ENCODE measurements around the gene PDE10A.

PDE10A gene

DNA sequence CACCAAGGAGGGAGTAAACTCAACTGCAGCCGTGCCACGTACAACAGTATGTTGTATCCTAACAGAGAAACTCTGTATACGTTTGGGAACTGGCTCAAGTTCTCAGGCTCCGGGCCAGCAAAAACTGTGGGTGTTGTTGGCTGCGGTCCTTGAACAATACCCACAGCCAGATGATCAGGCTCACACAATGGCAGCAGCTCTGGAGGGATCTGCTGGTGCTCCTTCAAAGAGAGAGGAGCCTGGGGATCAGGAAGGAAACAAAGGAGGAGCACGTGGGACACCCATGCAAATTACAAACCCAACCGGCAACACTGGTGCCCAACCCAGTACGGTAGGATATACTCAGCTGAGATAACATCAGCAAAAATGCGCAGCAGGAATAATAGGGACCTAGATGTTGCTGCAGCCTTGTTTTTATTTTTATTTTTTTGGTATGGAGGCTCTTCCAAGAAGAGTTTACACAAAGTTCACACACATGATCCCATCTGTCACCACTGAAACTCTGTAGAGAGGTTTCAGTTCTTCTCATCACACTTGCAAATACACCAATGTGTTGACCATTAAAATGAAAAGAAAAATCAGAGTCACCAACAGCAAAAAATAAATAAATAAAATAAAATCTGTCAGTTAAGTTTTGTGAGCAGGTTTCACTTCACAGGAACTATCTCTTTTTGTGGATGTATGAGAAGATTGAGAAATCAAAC lies 41.2 kb upstream of the PDE10A start:
- H3K4me1 ChIP-seq (ENCODE audit: insufficient read depth, poor library complexity, severe bottlenecking), result no peaks in the 10 kb centered on the region
- H3K27me3 ChIP-seq (ENCODE audit: insufficient read depth, poor library complexity, severe bottlenecking), result no peaks in the 10 kb centered on the region
- H3K27ac ChIP-seq (ENCODE audit: poor library complexity, severe bottlenecking), result no peak overlapping the region
- H3K4me3 ChIP-seq (ENCODE audit: severe bottlenecking), result no peak overlapping the region
- H3K36me3 ChIP-seq (ENCODE audit: low read depth), result no peaks in the 10 kb centered on the region
- H3K9me3 ChIP-seq (ENCODE audit: severe bottlenecking), result no peaks in the 10 kb centered on the region
- TF ChIP-seq, protein P1, sequence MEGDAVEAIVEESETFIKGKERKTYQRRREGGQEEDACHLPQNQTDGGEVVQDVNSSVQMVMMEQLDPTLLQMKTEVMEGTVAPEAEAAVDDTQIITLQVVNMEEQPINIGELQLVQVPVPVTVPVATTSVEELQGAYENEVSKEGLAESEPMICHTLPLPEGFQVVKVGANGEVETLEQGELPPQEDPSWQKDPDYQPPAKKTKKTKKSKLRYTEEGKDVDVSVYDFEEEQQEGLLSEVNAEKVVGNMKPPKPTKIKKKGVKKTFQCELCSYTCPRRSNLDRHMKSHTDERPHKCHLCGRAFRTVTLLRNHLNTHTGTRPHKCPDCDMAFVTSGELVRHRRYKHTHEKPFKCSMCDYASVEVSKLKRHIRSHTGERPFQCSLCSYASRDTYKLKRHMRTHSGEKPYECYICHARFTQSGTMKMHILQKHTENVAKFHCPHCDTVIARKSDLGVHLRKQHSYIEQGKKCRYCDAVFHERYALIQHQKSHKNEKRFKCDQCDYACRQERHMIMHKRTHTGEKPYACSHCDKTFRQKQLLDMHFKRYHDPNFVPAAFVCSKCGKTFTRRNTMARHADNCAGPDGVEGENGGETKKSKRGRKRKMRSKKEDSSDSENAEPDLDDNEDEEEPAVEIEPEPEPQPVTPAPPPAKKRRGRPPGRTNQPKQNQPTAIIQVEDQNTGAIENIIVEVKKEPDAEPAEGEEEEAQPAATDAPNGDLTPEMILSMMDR (IDR thresholded peaks at IDR 0.05; ENCODE audit: poor library complexity, severe bottlenecking), result no peak
- DNase-seq (ENCODE audit: low spot score) (no peak), ATAC-seq (ENCODE audit: low read depth) (no peak)

DNA sequence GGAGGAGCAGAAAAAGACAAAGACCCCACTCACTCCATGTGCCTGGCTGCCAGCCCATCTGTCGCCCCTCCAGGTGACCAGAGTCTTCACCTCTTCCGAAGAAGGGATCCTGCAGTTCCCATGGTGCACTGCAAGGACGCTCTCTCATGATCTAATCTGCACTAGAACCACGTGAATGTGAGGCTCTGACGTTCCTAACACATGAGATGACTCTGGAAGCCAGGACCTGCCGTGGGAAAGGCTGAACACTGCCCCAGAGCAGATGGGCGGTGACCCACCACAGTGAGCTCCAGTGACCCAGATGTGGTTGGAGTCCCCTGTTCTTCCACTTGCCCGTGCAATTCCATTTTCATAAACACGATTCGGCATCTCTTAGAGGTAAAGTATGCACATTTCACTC lies 39.6 kb upstream of the PDE10A start:
- peaks cover 2% of the 10 kb centered on the region for H3K9me3 ChIP-seq (ENCODE audit: severe bottlenecking)

DNA sequence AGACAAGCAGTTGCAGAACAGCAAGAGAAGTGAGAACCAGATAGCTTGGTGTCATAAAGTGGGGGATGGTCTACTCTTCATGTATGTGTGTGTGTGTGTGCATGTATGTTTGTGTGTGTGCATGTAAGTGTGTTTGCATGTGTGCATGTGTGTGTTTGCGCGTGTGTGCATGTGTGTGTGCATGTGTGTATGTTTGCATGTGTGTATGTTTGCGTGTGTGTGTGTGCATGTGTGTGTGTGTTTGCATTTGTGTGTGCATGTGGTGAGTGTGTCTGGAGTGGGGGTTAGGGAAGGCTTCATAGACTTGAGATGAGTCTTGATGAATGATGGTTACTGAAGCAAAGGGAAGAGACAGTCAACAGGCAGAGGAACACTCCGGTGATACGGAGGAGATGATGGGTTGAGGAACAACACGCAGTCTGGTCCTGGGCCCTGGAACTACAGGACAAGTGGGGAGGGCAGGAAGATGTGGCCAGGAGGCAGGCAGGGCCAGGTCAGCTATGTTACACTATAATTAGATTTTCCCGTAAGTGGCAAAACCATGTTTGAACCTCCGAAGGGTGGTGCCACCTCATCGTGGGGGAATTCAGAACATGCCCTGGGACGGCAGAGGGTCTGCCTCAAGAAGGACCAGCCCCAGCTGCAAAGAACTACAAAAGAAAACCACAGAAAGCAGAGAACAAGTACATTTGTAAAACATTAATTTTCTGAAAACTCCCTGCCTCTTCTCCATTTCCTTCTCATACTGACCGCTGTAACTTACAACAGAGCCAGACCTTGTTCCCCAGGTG lies 38.7 kb upstream of the PDE10A start:
- H3K4me1 ChIP-seq (ENCODE audit: insufficient read depth, poor library complexity, severe bottlenecking), result no peaks in the 10 kb centered on the region
- H3K36me3 ChIP-seq (ENCODE audit: low read depth), result no peaks in the 10 kb centered on the region
- DNase-seq (ENCODE audit: low spot score) (no peak), ATAC-seq (ENCODE audit: low read depth) (no peak)
- TF ChIP-seq, protein P1 (IDR thresholded peaks at IDR 0.05; ENCODE audit: poor library complexity, severe bottlenecking), result no peak
- H3K4me3 ChIP-seq (ENCODE audit: severe bottlenecking), result no peak overlapping the region
- H3K27me3 ChIP-seq (ENCODE audit: insufficient read depth, poor library complexity, severe bottlenecking), result no peaks in the 10 kb centered on the region
- no peak overlapping the region for H3K27ac ChIP-seq (ENCODE audit: poor library complexity, severe bottlenecking)
- peaks cover 2% of the 10 kb centered on the region for H3K9me3 ChIP-seq (ENCODE audit: severe bottlenecking)

More for the DNA sequence above, 39.6 kb upstream of the PDE10A start:
- Histone ChIP-seq H3K36me3 (ENCODE audit: low read depth) (no peaks in the 10 kb centered on the region), H3K4me3 (ENCODE audit: severe bottlenecking) (no peak overlapping the region), H3K4me1 (ENCODE audit: insufficient read depth, poor library complexity, severe bottlenecking) (no peaks in the 10 kb centered on the region), H3K27ac (ENCODE audit: poor library complexity, severe bottlenecking) (no peak overlapping the region), H3K27me3 (ENCODE audit: insufficient read depth, poor library complexity, severe bottlenecking) (no peaks in the 10 kb centered on the region)
- ATAC-seq (ENCODE audit: low read depth) (no peak), DNase-seq (ENCODE audit: low spot score) (no peak)
- TF ChIP-seq, protein P1 (IDR thresholded peaks at IDR 0.05; ENCODE audit: poor library complexity, severe bottlenecking), result no peak

DNA sequence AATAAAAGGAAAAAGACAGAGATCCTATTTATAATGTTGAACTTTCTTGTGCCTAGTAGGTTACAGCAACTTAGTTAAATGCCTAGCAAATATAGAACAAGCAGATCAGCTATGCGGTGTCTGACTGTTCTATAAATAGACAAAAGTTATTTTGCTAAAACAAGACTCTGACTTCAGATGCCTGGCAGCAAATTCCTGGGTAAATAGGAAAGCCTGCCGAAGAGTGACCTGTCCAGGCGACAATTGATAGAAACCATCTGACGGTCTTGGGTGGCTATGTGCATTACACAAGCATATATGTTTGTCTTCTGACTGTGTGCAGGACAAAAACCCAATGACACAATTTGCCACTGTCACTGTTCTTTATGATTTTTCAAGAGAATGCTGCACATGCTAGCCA lies 38.0 kb upstream of the PDE10A start:
- TF ChIP-seq, protein P1 (IDR thresholded peaks at IDR 0.05; ENCODE audit: poor library complexity, severe bottlenecking), result no peak
- ATAC-seq (ENCODE audit: low read depth), result no peak
- no peak for DNase-seq (ENCODE audit: low spot score)
- Histone ChIP-seq H3K27ac (ENCODE audit: poor library complexity, severe bottlenecking) (no peak overlapping the region), H3K4me1 (ENCODE audit: insufficient read depth, poor library complexity, severe bottlenecking) (no peaks in the 10 kb centered on the region), H3K36me3 (ENCODE audit: low read depth) (no peaks in the 10 kb centered on the region), H3K27me3 (ENCODE audit: insufficient read depth, poor library complexity, severe bottlenecking) (no peaks in the 10 kb centered on the region), H3K4me3 (ENCODE audit: severe bottlenecking) (no peak overlapping the region), H3K9me3 (ENCODE audit: severe bottlenecking) (peaks cover 2% of the 10 kb centered on the region)

DNA sequence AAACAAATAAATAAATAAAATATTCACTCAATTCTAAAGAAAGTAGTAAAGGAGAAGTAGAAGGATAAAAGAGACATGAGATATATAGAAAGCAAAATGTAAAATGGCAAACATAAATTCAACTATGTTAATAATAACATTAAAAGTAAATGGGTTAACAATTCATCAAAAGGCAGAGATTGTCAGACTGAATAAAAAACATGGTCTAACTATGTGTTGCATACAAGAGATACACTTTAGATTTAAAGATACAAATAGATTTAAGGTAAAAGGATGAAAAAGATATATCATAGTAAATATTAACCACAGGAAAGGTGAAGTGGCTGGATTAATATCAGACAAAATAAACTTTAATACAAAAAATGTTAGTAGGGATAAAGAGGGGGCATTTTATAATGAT lies 35.8 kb upstream of the PDE10A start:
- H3K4me3 ChIP-seq (ENCODE audit: severe bottlenecking), result no peak overlapping the region
- no peak overlapping the region for H3K27ac ChIP-seq (ENCODE audit: poor library complexity, severe bottlenecking)
- TF ChIP-seq, protein P1 (IDR thresholded peaks at IDR 0.05; ENCODE audit: poor library complexity, severe bottlenecking), result no peak
- ATAC-seq (ENCODE audit: low read depth), result no peak
- peaks cover 2% of the 10 kb centered on the region for H3K9me3 ChIP-seq (ENCODE audit: severe bottlenecking)
- no peaks in the 10 kb centered on the region for H3K4me1 ChIP-seq (ENCODE audit: insufficient read depth, poor library complexity, severe bottlenecking)
- no peaks in the 10 kb centered on the region for H3K36me3 ChIP-seq (ENCODE audit: low read depth)
- DNase-seq (ENCODE audit: low spot score), result no peak
- H3K27me3 ChIP-seq (ENCODE audit: insufficient read depth, poor library complexity, severe bottlenecking), result no peaks in the 10 kb centered on the region
